HUES64 (cell line): Measurements from ENCODE around the gene GRAMD1C.
"Not testable (repeated sequence)": the region's sequence is repeated elsewhere in the genome, so short reads cannot be mapped to it uniquely, and the experiment has no call there.

ENCODE experiments used
- H3K27ac ChIP-seq: 2 replicates; pipeline ENCODE4 v1.7.0; 2013; ENCODE audit warnings: low read depth, low read length, inconsistent platforms
- H3K27me3 ChIP-seq: 2 replicates; pipeline ENCODE4 v1.6.1; 2013; ENCODE audit warnings: mild to moderate bottlenecking, low read length; ENCODE audit not compliant: insufficient read depth
- H3K36me3 ChIP-seq: 2 replicates; pipeline ENCODE4 v1.6.1; 2013; ENCODE audit warnings: mild to moderate bottlenecking, low read length; ENCODE audit not compliant: insufficient read depth
- H3K4me1 ChIP-seq: 2 replicates; pipeline ENCODE4 v1.6.1; 2013; ENCODE audit warnings: mild to moderate bottlenecking, low read length, moderate library complexity; ENCODE audit not compliant: insufficient read depth
- H3K4me3 ChIP-seq: 2 replicates; pipeline ENCODE4 v1.5.1; 2013; ENCODE audit warnings: mild to moderate bottlenecking, low read length, moderate library complexity
- H3K9ac ChIP-seq: 2 replicates; pipeline ENCODE4 v1.6.1; 2013; ENCODE audit warnings: mild to moderate bottlenecking, low read depth, low read length
- H3K9me3 ChIP-seq: 2 replicates; pipeline ENCODE4 v1.6.1; 2013; ENCODE audit warnings: low read depth, low read length; ENCODE audit not compliant: insufficient read depth
- WGBS: fragments of 150-250, 120-280 bp; methylation state at CpG from one replicate; pipeline ENCODE4 v1.1.7; 2013; ENCODE audit warnings: missing lambda C conversion rate; 5-methylcytosine and 5-hydroxymethylcytosine counted together

The GRAMD1C gene

GRCh38 chr3:113829576-113830354, 8.8 kb upstream of the GRAMD1C start:
- 80% methylated on average over 10 of the region's 10 CpGs for WGBS
- H3K27ac ChIP-seq: no peak overlapping the region
- peaks cover 11% of the 10 kb centered on the region for H3K4me1 ChIP-seq
- no peak overlapping the region for H3K4me3 ChIP-seq
- no peak overlapping the region for H3K9ac ChIP-seq
- H3K27me3 ChIP-seq: no peaks in the 10 kb centered on the region
- no peaks in the 10 kb centered on the region for H3K36me3 ChIP-seq
- no peaks in the 10 kb centered on the region for H3K9me3 ChIP-seq

- Histone ChIP-seq H3K27ac (no peak overlapping the region), H3K4me1 (peaks cover 11% of the 10 kb centered on the region), H3K9ac (no peak overlapping the region), H3K27me3 (no peaks in the 10 kb centered on the region), H3K4me3 (no peak overlapping the region), H3K36me3 (no peaks in the 10 kb centered on the region), H3K9me3 (no peaks in the 10 kb centered on the region)
- WGBS: no CpG with 5 or more reads among the region's 1 CpG
These were observed 7.6 kb upstream of the GRAMD1C start for GRCh38 chr3:113831103-113831355.

GRCh38 chr3:113832477-113833164, 6.0 kb upstream of the GRAMD1C start:
- no peak overlapping the region for H3K4me3 ChIP-seq
- 91% methylated on average over 5 of the region's 5 CpGs for WGBS
- H3K4me1 ChIP-seq: peaks cover 11% of the 10 kb centered on the region
- H3K36me3 ChIP-seq: no peaks in the 10 kb centered on the region
- H3K27ac ChIP-seq: no peak overlapping the region
- no peak overlapping the region for H3K9ac ChIP-seq
- no peaks in the 10 kb centered on the region for H3K9me3 ChIP-seq
- no peaks in the 10 kb centered on the region for H3K27me3 ChIP-seq

GRCh38 chr3:113834983-113835382, 3.6 kb upstream of the GRAMD1C start:
- Histone ChIP-seq H3K9ac (no peak overlapping the region), H3K9me3 (no peaks in the 10 kb centered on the region), H3K4me3 (no peak overlapping the region), H3K27me3 (no peaks in the 10 kb centered on the region), H3K27ac (no peak overlapping the region), H3K36me3 (no peaks in the 10 kb centered on the region), H3K4me1 (peaks cover 15% of the 10 kb centered on the region)

- H3K9me3 ChIP-seq: no peaks in the 10 kb centered on the region
- no peak overlapping the region for H3K9ac ChIP-seq
- peaks cover 5% of the 10 kb centered on the region; the same call in 1 of the 2 replicates for H3K4me1 ChIP-seq
- 88% methylated on average over 2 of the region's 2 CpGs for WGBS
- no peaks in the 10 kb centered on the region for H3K36me3 ChIP-seq
- no peak overlapping the region for H3K27ac ChIP-seq
- H3K27me3 ChIP-seq: no peaks in the 10 kb centered on the region
- peak overlapping the region; percentile 60 for H3K4me3 ChIP-seq
These were observed 963 bp downstream of the GRAMD1C start for GRCh38 chr3:113839551-113839950.

GRCh38 chr3:113844622-113845222, 6.1 kb downstream of the GRAMD1C start:
- Histone ChIP-seq H3K4me3 (no peak overlapping the region), H3K9ac (no peak overlapping the region), H3K4me1 (no peaks in the 10 kb centered on the region), H3K36me3 (no peaks in the 10 kb centered on the region), H3K27ac (no peak overlapping the region), H3K27me3 (no peaks in the 10 kb centered on the region), H3K9me3 (no peaks in the 10 kb centered on the region)
- 84% methylated on average over 3 of the region's 4 CpGs for WGBS

GRCh38 chr3:113847247-113847646, 8.7 kb downstream of the GRAMD1C start:
- Histone ChIP-seq H3K27me3 (no peaks in the 10 kb centered on the region), H3K9ac (no peak overlapping the region), H3K9me3 (no peaks in the 10 kb centered on the region), H3K4me3 (no peak overlapping the region), H3K4me1 (no peaks in the 10 kb centered on the region), H3K27ac (no peak overlapping the region), H3K36me3 (no peaks in the 10 kb centered on the region)

- no peaks in the 10 kb centered on the region for H3K36me3 ChIP-seq
- no peaks in the 10 kb centered on the region for H3K4me1 ChIP-seq
- H3K4me3 ChIP-seq: no peak overlapping the region
- no peaks in the 10 kb centered on the region for H3K27me3 ChIP-seq
- WGBS: 98% methylated on average over 2 of the region's 2 CpGs
- H3K9ac ChIP-seq: no peak overlapping the region
- H3K9me3 ChIP-seq: no peaks in the 10 kb centered on the region
- no peak overlapping the region for H3K27ac ChIP-seq
These were observed 9.3 kb downstream of the GRAMD1C start for GRCh38 chr3:113847664-113848461.

- not testable (repeated sequence) for H3K9ac ChIP-seq, H3K36me3 ChIP-seq, H3K27ac ChIP-seq, H3K9me3 ChIP-seq, H3K4me1 ChIP-seq, H3K27me3 ChIP-seq, H3K4me3 ChIP-seq
- 100% methylated on average over 1 of the region's 3 CpGs for WGBS
These were observed 10.5 kb downstream of the GRAMD1C start for GRCh38 chr3:113849071-113849470.

GRCh38 chr3:113849841-113850240, 11.3 kb downstream of the GRAMD1C start:
- not testable (repeated sequence) for H3K4me1 ChIP-seq, H3K4me3 ChIP-seq, H3K36me3 ChIP-seq, H3K27ac ChIP-seq, H3K9ac ChIP-seq, H3K9me3 ChIP-seq, H3K27me3 ChIP-seq
- WGBS: 72% methylated on average over 4 of the region's 22 CpGs

GRCh38 chr3:113850391-113850790, 11.8 kb downstream of the GRAMD1C start:
- not testable (repeated sequence) for H3K9ac ChIP-seq, H3K4me1 ChIP-seq, H3K4me3 ChIP-seq, H3K27ac ChIP-seq, H3K9me3 ChIP-seq, H3K36me3 ChIP-seq, H3K27me3 ChIP-seq
- WGBS: 94% methylated on average over 6 of the region's 9 CpGs
